ENCODE measurements around the gene UBL4B.

DNA sequence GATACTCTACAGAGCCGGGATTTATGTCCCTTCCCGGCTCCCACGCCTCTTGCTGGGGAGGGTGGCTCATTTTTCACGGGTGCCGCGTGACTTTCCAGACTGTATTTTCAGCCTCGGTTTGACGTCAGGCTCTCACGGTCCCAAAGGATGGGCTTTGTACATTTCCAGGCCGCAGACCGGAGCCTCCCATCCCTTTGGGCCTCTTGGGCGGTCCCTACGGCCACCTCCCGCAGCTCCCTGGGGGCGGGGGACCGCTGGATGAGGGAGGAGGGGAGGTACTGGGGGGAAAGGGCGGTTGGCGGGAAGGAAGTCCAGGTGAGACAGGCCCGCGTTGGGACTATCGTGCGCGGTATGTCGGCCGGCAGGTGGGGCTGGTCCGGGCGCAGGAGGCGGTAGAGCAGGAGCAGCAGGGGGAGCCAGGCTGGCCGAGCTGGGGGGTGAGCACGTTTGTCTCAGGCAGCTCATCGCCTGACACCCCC, 17.9 kb downstream of the UBL4B start:
- TF ChIP-seq, protein P1, sequence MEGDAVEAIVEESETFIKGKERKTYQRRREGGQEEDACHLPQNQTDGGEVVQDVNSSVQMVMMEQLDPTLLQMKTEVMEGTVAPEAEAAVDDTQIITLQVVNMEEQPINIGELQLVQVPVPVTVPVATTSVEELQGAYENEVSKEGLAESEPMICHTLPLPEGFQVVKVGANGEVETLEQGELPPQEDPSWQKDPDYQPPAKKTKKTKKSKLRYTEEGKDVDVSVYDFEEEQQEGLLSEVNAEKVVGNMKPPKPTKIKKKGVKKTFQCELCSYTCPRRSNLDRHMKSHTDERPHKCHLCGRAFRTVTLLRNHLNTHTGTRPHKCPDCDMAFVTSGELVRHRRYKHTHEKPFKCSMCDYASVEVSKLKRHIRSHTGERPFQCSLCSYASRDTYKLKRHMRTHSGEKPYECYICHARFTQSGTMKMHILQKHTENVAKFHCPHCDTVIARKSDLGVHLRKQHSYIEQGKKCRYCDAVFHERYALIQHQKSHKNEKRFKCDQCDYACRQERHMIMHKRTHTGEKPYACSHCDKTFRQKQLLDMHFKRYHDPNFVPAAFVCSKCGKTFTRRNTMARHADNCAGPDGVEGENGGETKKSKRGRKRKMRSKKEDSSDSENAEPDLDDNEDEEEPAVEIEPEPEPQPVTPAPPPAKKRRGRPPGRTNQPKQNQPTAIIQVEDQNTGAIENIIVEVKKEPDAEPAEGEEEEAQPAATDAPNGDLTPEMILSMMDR (IDR thresholded peaks at IDR 0.05; ENCODE audit: low read depth, low read length, poor library complexity, severe bottlenecking) = no peak
- no peak for TF ChIP-seq EZH2phosphoT487 (IDR thresholded peaks at IDR 0.05; ENCODE audit: borderline replicate concordance, low read length)

Data from DOHH2 (cell line).